H1 (cell line): Measurements from ENCODE around the gene UBAP1. TPM values are rescaled to one million over a fixed set of nuclear protein-coding genes. Genes with fewer than 3 reads are reported as not detected.

ENCODE experiments used
- CTCF ChIA-PET: fragments of 300-600 bp; sonication (Branson Sonifier 250); formaldehyde crosslinking; loops from one replicate; lab custom pipeline; 2021; ENCODE audit not compliant: partially characterized antibody; lab: Charles Lee
- POLR2A ChIA-PET: fragments of 300-600 bp; sonication (Branson Sonifier 250); formaldehyde crosslinking; loops from one replicate; lab custom pipeline; 2021; ENCODE audit warnings: inconsistent platforms; ENCODE audit not compliant: partially characterized antibody; lab: Charles Lee
- DNase-seq, 2 experiments: peaks; one replicate each; pipeline versions ENCODE4 v3.0.0 to v3.0.0-alpha.2; 2010 to 2022; ENCODE audit warnings: low spot score in 2 of 2, low read depth in 1 of 2, mixed read lengths in 1 of 2
- FAIRE-seq: peaks from 2 replicates; lab custom pipeline; 2011; peaks lifted over from hg19 to GRCh38; lab: Jason Lieb, UNC
- H2AFZ ChIP-seq: 2 replicates; pipeline ENCODE4 v1.8.1; 2012; ENCODE audit warnings: low read length, inconsistent platforms
- H2AK5ac ChIP-seq: 2 replicates; pipeline ENCODE4 v1.6.1; 2013; ENCODE audit warnings: low read depth, low read length
- H2BK120ac ChIP-seq: replicated peaks from 2 replicates; pipeline ENCODE3; 2013; ENCODE audit warnings: low read depth, low read length, inconsistent platforms
- H2BK12ac ChIP-seq: 2 replicates; pipeline ENCODE4 v1.6.1; 2013; ENCODE audit warnings: low read depth, low read length
- H2BK15ac ChIP-seq: 2 replicates; pipeline ENCODE4 v1.6.1; 2013; ENCODE audit warnings: low read length
- H2BK20ac ChIP-seq: 2 replicates; pipeline ENCODE4 v1.6.1; 2013; ENCODE audit warnings: low read length
- H2BK5ac ChIP-seq: 2 replicates; pipeline ENCODE4 v1.6.1; 2013; ENCODE audit warnings: low read depth, low read length
- H3K14ac ChIP-seq: 2 replicates; pipeline ENCODE4 v1.6.1; 2013; ENCODE audit warnings: inconsistent platforms; ENCODE audit not compliant: insufficient read length
- H3K18ac ChIP-seq: 2 replicates; pipeline ENCODE4 v1.6.1; 2013; ENCODE audit warnings: low read length; ENCODE audit errors: extremely low read depth
- H3K23ac ChIP-seq: 2 replicates; pipeline ENCODE4 v1.6.1; 2013; ENCODE audit warnings: inconsistent platforms; ENCODE audit not compliant: insufficient read length
- H3K23me2 ChIP-seq: 2 replicates; pipeline ENCODE4 v1.6.1; 2013; ENCODE audit warnings: low read depth, low read length
- H3K27ac ChIP-seq: 2 replicates; pipeline ENCODE4 v1.6.1; 2011; ENCODE audit warnings: low read depth, low read length, inconsistent platforms
- H3K27me3 ChIP-seq, 4 experiments: replicated peaks in 1 of 4; 1 replicate in 1 of 4; 2 replicates in 3 of 4; pipeline versions ENCODE4 v1.6.1 to v1.8.1; 2011 to 2013; ENCODE audit warnings: low read length in 3 of 4, mild to moderate bottlenecking in 3 of 4, inconsistent platforms in 2 of 4, mixed read lengths in 2 of 4, moderate library complexity in 1 of 4; ENCODE audit not compliant: control insufficient read depth in 3 of 4, insufficient read depth in 3 of 4; ENCODE audit errors: extremely low read depth in 1 of 4
- H3K36me3 ChIP-seq, 4 experiments: 2 replicates each; pipeline versions ENCODE4 v1.6.1 to v1.8.1; 2011 to 2013; ENCODE audit warnings: mild to moderate bottlenecking in 4 of 4, low read length in 3 of 4, moderate library complexity in 2 of 4, control low read depth in 1 of 4, inconsistent platforms in 1 of 4; ENCODE audit not compliant: insufficient read depth in 4 of 4, control insufficient read depth in 2 of 4
- H3K4ac ChIP-seq: replicated peaks from 2 replicates; pipeline ENCODE3; 2013; ENCODE audit warnings: low read length, low read depth, mixed read lengths, inconsistent platforms; ENCODE audit not compliant: insufficient read length
- H3K4me1 ChIP-seq, 4 experiments: replicated peaks in 1 of 4; 1 replicate in 1 of 4; 2 replicates in 3 of 4; pipeline versions ENCODE4 v1.6.1 to v1.8.1; 2011 to 2013; ENCODE audit warnings: low read length in 3 of 4, inconsistent platforms in 2 of 4, mixed read lengths in 1 of 4; ENCODE audit not compliant: insufficient read depth in 4 of 4, control insufficient read depth in 3 of 4
- H3K4me2 ChIP-seq, 2 experiments: 2 replicates each; pipeline versions ENCODE4 v1.6.1 to v1.8.1; 2011 to 2013; ENCODE audit warnings: low read depth in 2 of 2, low read length in 2 of 2, control low read depth in 1 of 2, inconsistent platforms in 1 of 2, mild to moderate bottlenecking in 1 of 2; ENCODE audit not compliant: insufficient read depth in 1 of 2
- H3K4me3 ChIP-seq, 4 experiments: fragments of 200-600, 300-600 bp in 1 of 4; sonication (generic), shearing (Covaris generic), sonication (Bioruptor Twin) in 1 of 4; 2 replicates each; pipeline versions ENCODE4 v1.5.1 to v1.8.1; 2011 to 2016; ENCODE audit warnings: low read length in 4 of 4, low read depth in 3 of 4, control low read depth in 2 of 4, inconsistent platforms in 2 of 4, mild to moderate bottlenecking in 2 of 4, mixed read lengths in 1 of 4, moderate library complexity in 1 of 4; ENCODE audit not compliant: insufficient read depth in 2 of 4; ENCODE audit errors: extremely low read depth in 1 of 4
- H3K56ac ChIP-seq: replicated peaks from 2 replicates; pipeline ENCODE3; 2013; ENCODE audit warnings: low read depth, mild to moderate bottlenecking, mixed read lengths, low read length, inconsistent platforms; ENCODE audit not compliant: insufficient read length
- H3K79me1 ChIP-seq: 2 replicates; pipeline ENCODE4 v1.6.1; 2013; ENCODE audit warnings: low read depth, low read length, control low read depth
- H3K79me2 ChIP-seq, 2 experiments: 2 replicates each; pipeline versions ENCODE4 v1.6.1 to v1.8.1; 2012 to 2013; ENCODE audit warnings: low read length in 2 of 2, mild to moderate bottlenecking in 2 of 2, inconsistent platforms in 1 of 2; ENCODE audit not compliant: insufficient read depth in 2 of 2, control insufficient read depth in 1 of 2
- H3K9ac ChIP-seq, 4 experiments: replicated peaks in 1 of 4; 1 replicate in 1 of 4; 2 replicates in 3 of 4; pipeline versions ENCODE4 v1.6.1 to v1.8.1; 2011 to 2013; ENCODE audit warnings: low read depth in 3 of 4, low read length in 3 of 4, control low read depth in 2 of 4, mild to moderate bottlenecking in 2 of 4, moderate library complexity in 2 of 4, inconsistent platforms in 1 of 4; ENCODE audit errors: extremely low read depth in 1 of 4
- H3K9me3 ChIP-seq, 2 experiments: 2 replicates each; pipeline versions ENCODE4 v1.6.1 to v1.8.1; 2012 to 2013; ENCODE audit warnings: mild to moderate bottlenecking in 2 of 2, moderate library complexity in 2 of 2, control low read depth in 1 of 2, inconsistent platforms in 1 of 2, low read depth in 1 of 2, low read length in 1 of 2, mixed read lengths in 1 of 2; ENCODE audit not compliant: insufficient read depth in 2 of 2
- H4K20me1 ChIP-seq, 2 experiments: replicated peaks in 1 of 2; 2 replicates each; pipeline versions ENCODE3 to v1.8.1; 2011 to 2013; ENCODE audit warnings: inconsistent platforms in 2 of 2, low read length in 2 of 2, mild to moderate bottlenecking in 1 of 2; ENCODE audit not compliant: insufficient read depth in 2 of 2, control insufficient read depth in 1 of 2
- H4K5ac ChIP-seq: 2 replicates; pipeline ENCODE4 v1.6.1; 2013; ENCODE audit warnings: low read length, low read depth, mixed read lengths, inconsistent platforms; ENCODE audit not compliant: insufficient read length
- H4K8ac ChIP-seq: 2 replicates; pipeline ENCODE4 v1.8.0; 2013; ENCODE audit warnings: mild to moderate bottlenecking, moderate library complexity, low read length, inconsistent platforms; ENCODE audit not compliant: insufficient read depth; ENCODE audit errors: extremely low read depth
- H4K91ac ChIP-seq: replicated peaks from 2 replicates; pipeline ENCODE3; 2013; ENCODE audit warnings: low read length, mixed read lengths, inconsistent platforms; ENCODE audit not compliant: insufficient read length
- BCL11A ChIP-seq, 2 experiments: IDR thresholded peaks; one replicate each; pipeline ENCODE4 v1.6.1; 2011; ENCODE audit warnings: low read depth in 2 of 2, low read length in 2 of 2, mild to moderate bottlenecking in 2 of 2
- CREB1 ChIP-seq: IDR thresholded peaks from 2 replicates; pipeline ENCODE4 v1.6.1; 2012; ENCODE audit warnings: inconsistent platforms
- POLR2A ChIP-seq, 2 experiments: IDR thresholded peaks; 1 replicate in 1 of 2; 2 replicates in 1 of 2; pipeline ENCODE4 v1.6.1; 2011; ENCODE audit warnings: low read depth in 2 of 2, low read length in 2 of 2, mild to moderate bottlenecking in 2 of 2; ENCODE audit errors: control extremely low read depth in 1 of 2
- SP4 ChIP-seq: IDR thresholded peaks from 2 replicates; pipeline ENCODE4 v1.6.1; 2012; ENCODE audit warnings: low read length, inconsistent platforms
- ZNF274 ChIP-seq: IDR thresholded peaks from 2 replicates; pipeline ENCODE4 v1.7.0; 2012; ENCODE audit warnings: low read length, borderline replicate concordance; ENCODE audit errors: extremely low read depth
- WGBS, 2 experiments: shearing (Covaris generic) in 1 of 2; methylation state at CpG; one replicate each; pipeline versions ENCODE4 v1.1.6 to v1.1.7; 2013 to 2015; ENCODE audit warnings: low lambda C conversion rate in 2 of 2, mixed read lengths in 2 of 2, inconsistent platforms in 1 of 2, low coverage in 1 of 2, missing lambda C conversion rate in 1 of 2; ENCODE audit not compliant: insufficient replicate concordance in 2 of 2, insufficient coverage in 1 of 2, insufficient read length in 1 of 2; ENCODE audit errors: extremely low coverage in 1 of 2, missing lambda C conversion rate in 1 of 2; 5-methylcytosine and 5-hydroxymethylcytosine counted together
- polyA plus RNA-seq, 7 experiments: library from polyadenylated mRNA; depleted of rRNA in 3 of 7; stranded (reverse) in 5 of 7; unstranded in 2 of 7; fragments of >200 nt in 5 of 7; fragments of 200-250 nt in 2 of 7; gene quantifications; 1 replicate in 5 of 7; 2 replicates in 1 of 7; 4 replicates in 1 of 7; pipeline versions ENCODE4 v1.2.1 to v1.2.3, GENCODE V29; 2011 to 2013; ENCODE audit warnings: missing spikeins in 2 of 7, mixed read lengths in 2 of 7
- total RNA-seq: library from RNA; stranded (reverse); fragmentation: NEBNext Ultra II Directional; extraction: Animal tissue kit (Norgen Biotek cat#: 25700); gene quantifications from 2 replicates; pipeline ENCODE4 v1.2.1, GENCODE V29; 2021

Gene UBAP1
- total and polyA plus RNA-seq, 2 of the 8 experiments (the other 6 are each of a cell fraction or from before 2014, with no cell fraction given), result 31.3 to 31.4 TPM

DNA sequence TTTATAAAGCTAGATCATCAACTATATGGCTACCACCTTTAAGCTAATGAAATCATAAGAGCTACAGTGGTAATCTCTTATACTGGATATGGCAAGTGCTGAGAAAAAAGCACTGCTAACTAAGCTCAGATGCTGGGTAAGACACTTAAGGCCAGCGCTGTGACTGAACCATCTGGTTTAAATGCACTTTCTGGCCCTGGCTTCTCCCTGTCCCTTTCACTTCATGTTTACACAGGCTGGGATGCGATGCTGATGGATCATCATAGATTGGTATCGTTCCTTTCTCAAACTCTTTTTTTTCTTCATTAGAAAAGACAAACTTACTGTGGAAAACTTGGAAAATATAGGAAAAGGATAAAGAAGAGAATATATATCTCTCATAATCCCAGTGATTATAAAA, 97.9 kb downstream of the UBAP1 start:
- Histone ChIP-seq H3K14ac (no peak overlapping the region), H2AFZ (no peak overlapping the region), H3K79me2 (no peaks in the 10 kb centered on the region), H4K5ac (no peak overlapping the region), H3K27ac (no peak overlapping the region), H4K91ac (no peak overlapping the region), H3K9ac (no peak overlapping the region), H2BK20ac (no peak overlapping the region), H3K4me1 (no peaks in the 10 kb centered on the region), H2AK5ac (no peak overlapping the region), H2BK12ac (no peak overlapping the region), H3K27me3 (no peaks in the 10 kb centered on the region), H3K23ac (no peak overlapping the region), H3K4ac (no peak overlapping the region), H3K4me2 (no peak overlapping the region)
- ChIA-PET CTCF (interaction anchor here (1.3 to 1.7 kb wide), 3 partner anchors 10 to 21 kb away, joined by 4 to 6 read pairs (median 4); no protein-coding TSS in a partner anchor), POLR2A (no interaction called here)
- DNase-seq, result no peak
- 89% methylated on average over 3 of the region's 3 CpGs; no CpG with 5 or more reads in 1 of the 2 experiments for WGBS, 2 experiments
- TF ChIP-seq BCL11A (IDR thresholded peaks at IDR 0.05; ENCODE audit: low read depth in 2 of 2, low read length in 2 of 2) (no peak), CREB1 (no peak), SP4 (no peak), POLR2A (IDR thresholded peaks at IDR 0.05; ENCODE audit: control extremely low read depth in 1 of 2, low read depth in 2 of 2, low read length in 2 of 2) (no peak), ZNF274 (no peak)
- TF ChIP-seq, all 59 proteins: peak for 0
- Histone ChIP-seq H4K20me1 (no peaks in the 10 kb centered on the region), H3K4me3 (no peak overlapping the region), H2BK15ac (no peak overlapping the region), H2BK120ac (no peak overlapping the region), H4K8ac (no peak overlapping the region), H3K9me3 (no peaks in the 10 kb centered on the region), H3K36me3 (no peaks in the 10 kb centered on the region), H3K18ac (no peak overlapping the region), H3K79me1 (no peaks in the 10 kb centered on the region), H3K56ac (no peak overlapping the region), H2BK5ac (no peak overlapping the region), H3K23me2 (no peaks in the 10 kb centered on the region)
- FAIRE-seq, result no peak
